Naive B cell (primary cell): ENCODE data around the gene RIPK4. TPM values are rescaled to one million over a fixed set of nuclear protein-coding genes. Genes with fewer than 3 reads are reported as not detected.
A peak's percentile ranks its signal among the peaks of the same experiment; 100 is the strongest.

Experiments
- ATAC-seq, 2 donors: fragments of 150-1000 bp; cut with Tn5 transposase; 2 replicates each; pipeline ENCODE4 v1.10.0; 2021; ENCODE audit warnings: low read depth in 2 of 2, mild to moderate bottlenecking in 2 of 2, moderate library complexity in 2 of 2
- DNase-seq: peaks from one replicate; pipeline ENCODE4 v3.0.0; 2022
- H3K27ac Mint-ChIP-seq, 6 donors: one replicate each; pipeline ENCODE4 v1.8.0; 2020 to 2022; ENCODE audit warnings: mild to moderate bottlenecking in 6 of 6, mixed read lengths in 6 of 6, moderate library complexity in 5 of 6, inconsistent platforms in 2 of 6
- H3K27me3 Mint-ChIP-seq, 3 donors: one replicate each; pipeline ENCODE4 v1.8.0; 2021 to 2022; ENCODE audit warnings: mixed read lengths in 3 of 3, mild to moderate bottlenecking in 1 of 3
- H3K36me3 Mint-ChIP-seq, 2 donors: one replicate each; pipeline ENCODE4 v1.8.0; 2020 to 2022; ENCODE audit warnings: mixed read lengths in 2 of 2, inconsistent platforms in 1 of 2, mild to moderate bottlenecking in 1 of 2
- H3K4me1 Mint-ChIP-seq, 3 donors: one replicate each; pipeline ENCODE4 v1.8.0; 2020 to 2022; ENCODE audit warnings: mixed read lengths in 3 of 3, inconsistent platforms in 1 of 3, mild to moderate bottlenecking in 1 of 3, moderate library complexity in 1 of 3
- H3K4me3 Mint-ChIP-seq, 8 donors: one replicate each; pipeline ENCODE4 v1.8.0; 2020 to 2022; ENCODE audit warnings: mild to moderate bottlenecking in 8 of 8, mixed read lengths in 8 of 8, moderate library complexity in 8 of 8, inconsistent platforms in 2 of 8
- H3K9me3 Mint-ChIP-seq, 7 donors: one replicate each; pipeline ENCODE4 v1.8.0; 2020 to 2022; ENCODE audit warnings: mixed read lengths in 7 of 7, mild to moderate bottlenecking in 5 of 7, inconsistent platforms in 2 of 7, moderate library complexity in 1 of 7
- polyA plus RNA-seq, 6 donors: library from polyadenylated mRNA; unstranded; fragments of 300-500 nt; fragmentation: Illumina TruSeq; gene quantifications; one replicate each; pipeline ENCODE4 v1.2.3, GENCODE V29; 2021; ENCODE audit warnings: low read depth in 6 of 6

Gene RIPK4
- polyA plus RNA-seq, 6 donors from 2014 or later: not detected

DNA sequence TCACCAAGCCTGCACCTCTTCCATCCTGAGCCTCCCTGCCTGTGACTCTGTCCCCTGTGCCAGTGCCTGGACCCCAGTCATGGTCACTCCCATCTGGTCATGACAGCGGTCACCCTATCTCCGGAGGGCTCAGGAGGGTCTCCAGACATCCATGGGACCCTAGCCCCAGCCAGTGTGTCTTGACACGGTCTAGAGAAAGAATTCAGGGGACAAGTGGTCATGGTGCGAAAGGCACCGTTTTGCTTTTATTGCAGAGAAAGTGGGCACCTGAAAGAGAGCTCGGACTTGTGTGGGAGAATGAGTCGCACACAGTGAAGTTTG, 4.7 kb upstream of the RIPK4 start:
- Mint-ChIP-seq H3K4me3 (no peak overlapping the region), H3K9me3 (peaks cover 0 to 6% (median 4%) of the 10 kb centered on the region in 7 donors), H3K27me3 (peaks cover 71 to 95% (median 93%) of the 10 kb centered on the region in 3 donors)

DNA sequence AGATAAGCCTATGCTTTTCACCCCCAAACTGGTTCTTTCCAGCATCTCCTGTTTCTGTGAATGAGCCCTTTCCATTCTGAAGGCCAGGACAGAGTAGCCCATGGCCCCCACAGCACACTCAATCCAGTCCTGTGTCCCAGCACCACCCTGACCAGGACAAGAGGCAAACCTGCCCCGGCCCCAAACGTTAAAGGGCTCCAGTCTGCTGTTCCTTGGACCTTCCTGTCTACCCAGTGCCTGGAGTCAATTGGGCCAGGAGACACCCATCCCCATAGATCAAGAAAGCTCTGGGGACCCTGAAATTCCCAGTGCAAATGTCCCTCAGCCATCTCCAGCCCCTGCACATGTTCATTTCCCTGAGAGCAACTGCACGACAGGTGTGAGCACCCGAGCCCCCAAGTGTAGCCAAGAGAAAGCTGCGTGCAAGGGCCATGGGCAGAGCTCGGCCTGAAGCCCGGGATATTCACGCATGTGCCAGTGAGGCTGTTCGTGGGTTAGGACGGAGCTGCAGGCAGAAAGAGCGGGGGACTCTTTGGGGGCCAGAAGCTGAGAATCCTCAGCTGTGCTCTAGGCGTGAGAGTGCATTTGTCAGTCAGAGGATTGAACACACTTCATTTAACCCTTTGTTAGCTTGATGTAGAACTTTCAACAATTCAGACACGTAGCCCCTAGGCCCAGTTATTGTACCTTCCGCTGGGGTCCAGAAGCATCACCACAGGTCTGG, 4.2 kb upstream of the RIPK4 start:
- Mint-ChIP-seq H3K27ac (no peak overlapping the region), H3K27me3 (peaks cover 71 to 90% (median 89%) of the 10 kb centered on the region in 3 donors), H3K4me1 (peaks cover 22 to 40% (median 24%) of the 10 kb centered on the region in 3 donors), H3K9me3 (peaks cover 0 to 6% (median 4%) of the 10 kb centered on the region in 7 donors), H3K36me3 (peaks cover 8 to 9% of the 10 kb centered on the region in 2 donors), H3K4me3 (no peak overlapping the region)
- no peak for ATAC-seq
- no peak for DNase-seq

More for the DNA sequence above, 4.7 kb upstream of the RIPK4 start:
- no peak overlapping the region for H3K27ac Mint-ChIP-seq
- DNase-seq (no peak), ATAC-seq (no peak)
- peaks cover 8 to 9% of the 10 kb centered on the region in 2 donors for H3K36me3 Mint-ChIP-seq
- H3K4me1 Mint-ChIP-seq: peaks cover 22 to 40% (median 24%) of the 10 kb centered on the region in 3 donors

DNA sequence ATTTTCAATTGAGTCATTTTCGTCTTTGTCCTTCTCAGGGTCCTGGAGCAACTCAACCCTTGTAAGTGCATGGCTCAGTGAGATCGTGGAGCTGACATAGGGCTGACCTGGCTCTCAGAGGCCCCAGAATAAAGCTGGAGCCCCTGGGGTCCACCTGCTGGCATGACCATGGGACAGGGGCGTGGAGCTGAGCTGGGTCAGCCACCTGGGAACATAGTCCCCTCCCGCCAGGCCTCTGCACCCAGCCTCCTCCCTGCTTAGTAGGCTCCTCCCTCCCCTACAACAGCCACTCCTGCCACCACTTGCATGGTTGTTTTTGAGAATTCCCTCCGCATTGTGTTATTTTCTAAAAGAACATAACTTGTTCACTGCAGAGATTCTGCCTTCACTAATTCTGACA, 3.1 kb upstream of the RIPK4 start:
- peak overlapping the region in 7 of 8 donors; percentile 25 to 89 (median 36) for H3K4me3 Mint-ChIP-seq
- H3K27me3 Mint-ChIP-seq: peaks cover 72 to 88% (median 87%) of the 10 kb centered on the region in 3 donors
- peaks cover 8 to 9% of the 10 kb centered on the region in 2 donors for H3K36me3 Mint-ChIP-seq
- ATAC-seq (no peak), DNase-seq (no peak)
- H3K27ac Mint-ChIP-seq: no peak overlapping the region
- peaks cover 24 to 40% (median 29%) of the 10 kb centered on the region in 3 donors for H3K4me1 Mint-ChIP-seq
- H3K9me3 Mint-ChIP-seq: peaks cover 0 to 8% (median 5%) of the 10 kb centered on the region in 7 donors

DNA sequence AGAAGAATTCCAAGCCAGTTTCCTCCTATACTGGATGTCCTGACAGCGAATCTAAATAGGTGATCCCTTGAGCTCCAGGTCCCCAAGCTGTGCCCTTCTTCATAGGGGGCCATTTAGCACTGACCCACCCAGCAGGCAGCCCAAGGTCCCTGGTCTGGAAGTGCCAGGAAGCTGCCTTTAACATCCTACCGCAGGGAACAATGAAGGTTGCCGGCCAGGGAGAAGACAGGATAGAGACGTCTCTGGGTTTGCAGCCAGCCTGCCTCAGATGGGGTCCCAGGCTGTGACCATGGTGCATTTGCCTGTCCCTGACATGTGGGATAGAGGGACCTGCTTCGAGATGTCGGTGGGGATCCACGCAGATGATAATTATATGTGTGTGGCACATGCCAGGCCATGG, 2.7 kb upstream of the RIPK4 start:
- peaks cover 72 to 88% (median 87%) of the 10 kb centered on the region in 3 donors for H3K27me3 Mint-ChIP-seq
- peaks cover 24 to 40% (median 29%) of the 10 kb centered on the region in 3 donors for H3K4me1 Mint-ChIP-seq
- H3K9me3 Mint-ChIP-seq: peaks cover 0 to 8% (median 5%) of the 10 kb centered on the region in 7 donors
- ATAC-seq (no peak), DNase-seq (no peak)
- H3K27ac Mint-ChIP-seq: no peak overlapping the region
- peak overlapping the region in 6 of 8 donors; percentile 66 to 89 (median 78) for H3K4me3 Mint-ChIP-seq
- H3K36me3 Mint-ChIP-seq: peaks cover 8 to 9% of the 10 kb centered on the region in 2 donors

DNA sequence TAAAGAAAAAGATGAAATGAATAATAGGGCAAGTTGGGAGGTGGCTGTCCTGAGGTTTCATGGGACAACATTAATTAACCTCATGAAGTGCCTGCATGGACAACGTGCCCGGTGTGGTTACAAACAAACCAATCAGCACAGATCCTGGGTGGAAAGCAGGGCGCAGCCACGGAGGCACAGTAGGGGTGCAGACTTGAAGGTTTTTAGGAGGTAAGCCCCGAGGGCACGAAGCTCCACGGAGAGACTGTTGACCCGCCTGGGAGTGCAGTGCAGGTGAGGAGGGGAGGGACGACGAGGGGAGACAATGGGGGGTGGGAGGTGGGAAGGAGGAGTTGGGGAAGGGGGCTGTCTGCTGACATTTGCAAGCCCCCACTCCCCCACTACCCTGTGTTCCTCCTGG, 2.3 kb upstream of the RIPK4 start:
- Mint-ChIP-seq H3K4me3 (peak overlapping the region; percentile 66 to 89 (median 80)), H3K27ac (peak overlapping the region in 1 of 6 donors; percentile 42), H3K9me3 (peaks cover 0 to 8% (median 5%) of the 10 kb centered on the region in 7 donors), H3K4me1 (peaks cover 24 to 40% (median 29%) of the 10 kb centered on the region in 3 donors), H3K36me3 (peaks cover 8 to 9% of the 10 kb centered on the region in 2 donors), H3K27me3 (peaks cover 72 to 88% (median 87%) of the 10 kb centered on the region in 3 donors)
- ATAC-seq (no peak), DNase-seq (no peak)

DNA sequence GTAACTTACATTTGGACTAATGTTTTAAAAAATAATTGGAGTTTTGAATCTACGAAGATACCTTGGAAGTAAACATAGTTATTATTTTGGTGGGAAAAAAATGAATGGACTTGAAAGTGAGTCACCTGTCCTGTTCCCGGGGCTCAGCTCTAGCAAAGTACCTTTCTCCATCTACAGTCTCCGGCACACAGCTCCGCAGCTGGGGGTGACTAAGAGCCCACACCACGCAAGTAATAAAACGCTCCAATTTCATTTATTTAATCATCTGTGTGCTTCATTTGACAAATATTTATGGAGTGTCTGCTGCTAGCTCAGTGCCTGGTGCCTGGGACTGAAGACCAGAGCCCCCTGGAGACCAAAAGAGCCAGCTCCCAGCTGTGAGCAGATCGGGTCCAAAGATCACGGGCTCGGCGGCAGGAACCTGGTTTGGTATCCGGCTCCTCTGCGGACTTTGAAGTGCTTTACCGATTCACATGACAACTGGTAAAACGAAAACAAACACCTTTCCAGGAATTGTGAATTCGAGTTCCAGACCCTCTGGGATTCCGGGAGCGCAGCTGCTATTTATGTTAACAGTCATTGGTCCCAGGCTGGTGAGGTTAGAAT, 1.7 kb upstream of the RIPK4 start:
- ATAC-seq: peak; percentile 19 to 43
- Mint-ChIP-seq H3K27ac (peak overlapping the region in 1 of 6 donors; percentile 42), H3K9me3 (peaks cover 0 to 8% (median 5%) of the 10 kb centered on the region in 7 donors)

DNA sequence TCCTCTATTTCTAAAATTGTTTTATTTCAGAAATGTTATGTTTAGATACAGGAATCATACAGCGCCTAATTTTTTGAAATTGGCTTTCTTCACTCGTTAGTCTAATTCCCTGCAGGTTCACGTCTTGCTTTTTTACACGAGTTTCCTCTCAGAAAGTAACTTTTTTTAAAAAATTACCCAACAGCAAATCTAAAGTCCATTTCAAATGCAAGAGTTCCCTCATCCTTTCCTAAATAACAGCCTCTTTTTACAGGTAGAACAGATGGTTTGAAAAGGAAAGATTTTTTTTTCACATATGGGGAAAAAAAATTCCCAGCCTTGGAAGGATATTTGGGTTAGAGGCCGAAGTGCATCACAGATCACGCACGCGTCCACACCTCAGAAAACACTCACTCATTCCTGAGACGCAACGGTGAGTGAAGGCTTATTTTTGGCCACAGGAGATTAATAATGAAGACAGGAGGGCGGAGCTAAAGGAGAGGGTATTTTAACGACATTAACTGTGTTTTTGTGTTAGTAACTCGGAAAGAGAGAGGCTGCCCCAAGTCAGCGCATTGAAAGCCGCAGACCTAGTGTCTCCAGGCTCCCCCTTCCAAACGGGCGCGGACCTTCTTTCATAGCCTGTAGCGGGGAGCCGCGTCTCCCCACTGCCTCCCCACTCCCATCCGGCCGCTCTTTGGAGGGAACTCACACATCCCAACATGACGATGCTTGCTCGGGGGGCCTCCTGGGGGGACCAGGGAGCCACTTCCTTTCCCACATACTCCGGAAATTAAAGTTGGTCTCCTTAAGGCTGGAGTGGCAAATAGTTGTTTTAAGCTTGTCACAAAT, 969 bp upstream of the RIPK4 start:
- Mint-ChIP-seq H3K36me3 (peaks cover 8 to 9% of the 10 kb centered on the region in 2 donors), H3K4me3 (peak overlapping the region; percentile 66 to 89 (median 84)), H3K9me3 (peaks cover 0 to 8% (median 5%) of the 10 kb centered on the region in 7 donors), H3K27me3 (peaks cover 72 to 91% (median 87%) of the 10 kb centered on the region in 3 donors), H3K27ac (peak overlapping the region in 4 of 6 donors; percentile 19 to 91 (median 48)), H3K4me1 (peaks cover 24 to 40% (median 29%) of the 10 kb centered on the region in 3 donors)
- no peak for DNase-seq
- peak in 1 of 2 donors; percentile 18 for ATAC-seq

More for the DNA sequence above, 1.7 kb upstream of the RIPK4 start:
- Mint-ChIP-seq H3K36me3 (peaks cover 8 to 9% of the 10 kb centered on the region in 2 donors), H3K27me3 (peaks cover 71 to 91% (median 87%) of the 10 kb centered on the region in 3 donors), H3K4me1 (peaks cover 24 to 40% (median 29%) of the 10 kb centered on the region in 3 donors), H3K4me3 (peak overlapping the region; percentile 66 to 89 (median 80))
- no peak for DNase-seq

DNA sequence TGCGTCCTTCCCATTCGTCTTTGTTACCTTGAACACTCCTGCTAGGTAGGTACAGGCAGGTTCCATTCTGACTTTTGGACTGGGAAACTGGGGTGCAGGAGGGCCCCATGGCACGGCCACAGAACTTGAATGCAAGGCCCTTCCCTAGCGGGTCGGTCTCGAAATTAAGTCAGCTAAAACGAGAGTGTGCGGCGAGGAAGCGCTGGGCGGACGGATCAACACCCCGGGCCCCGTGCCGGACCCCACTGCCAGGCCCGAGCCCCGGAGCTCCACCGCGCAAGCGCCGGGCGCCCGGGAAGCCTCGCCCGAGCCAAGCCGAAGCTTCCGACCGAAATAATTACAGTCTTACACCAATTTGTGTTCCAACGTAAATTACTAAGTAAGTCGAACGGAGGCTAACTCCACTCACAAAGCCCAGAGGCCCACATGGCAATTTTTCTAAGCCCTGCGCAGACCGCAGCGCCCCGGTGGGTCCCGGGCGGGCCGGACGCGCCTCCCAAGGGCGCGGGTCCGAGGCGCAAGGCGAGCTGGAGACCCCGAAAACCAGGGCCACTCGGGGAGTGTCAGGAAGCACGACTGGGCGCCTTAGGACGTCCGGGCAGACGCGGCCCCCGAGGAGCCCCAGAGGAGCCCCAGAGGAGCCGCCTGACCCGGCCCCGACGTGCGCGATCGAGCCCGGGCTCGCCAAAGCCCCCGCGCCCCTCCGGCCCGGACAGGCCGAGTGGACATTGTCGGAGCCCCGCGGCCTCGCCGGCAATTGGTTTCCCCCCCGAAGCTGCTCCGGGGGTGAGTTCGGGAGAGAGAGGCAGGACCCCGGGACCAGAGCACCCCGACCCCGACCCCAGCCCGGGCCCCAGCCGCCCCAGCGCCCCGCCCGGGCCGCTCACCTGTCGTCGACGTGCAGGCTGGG, 624 bp downstream of the RIPK4 start:
- Mint-ChIP-seq H3K4me3 (peak overlapping the region in 5 of 8 donors; percentile 25 to 74 (median 33)), H3K27ac (no peak overlapping the region), H3K4me1 (peaks cover 30 to 53% (median 41%) of the 10 kb centered on the region in 3 donors), H3K9me3 (peaks cover 0 to 8% (median 5%) of the 10 kb centered on the region in 7 donors), H3K36me3 (peaks cover 8 to 9% of the 10 kb centered on the region in 2 donors), H3K27me3 (peaks cover 80 to 91% (median 87%) of the 10 kb centered on the region in 3 donors)
- no peak for DNase-seq
- ATAC-seq: no peak

DNA sequence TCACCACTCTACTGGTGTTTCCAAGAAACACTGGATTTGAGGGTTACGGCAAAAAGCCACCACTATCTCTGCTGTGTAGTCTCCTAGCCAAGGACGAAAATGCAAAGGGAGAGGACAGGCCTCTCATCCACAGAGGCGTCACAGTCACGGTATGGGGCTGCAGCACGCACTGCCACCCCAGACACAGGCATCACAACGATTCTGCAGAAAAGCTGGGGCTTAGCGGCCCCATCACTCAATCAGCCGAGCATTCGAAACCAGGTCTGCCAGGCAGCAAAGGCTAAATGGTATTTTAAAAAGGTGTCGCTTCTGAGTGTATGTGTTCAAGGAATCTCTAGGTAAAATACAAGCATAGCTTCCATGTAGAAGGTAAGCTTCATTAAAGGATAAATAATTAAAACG, 1.4 kb downstream of the RIPK4 start:
- DNase-seq (no peak), ATAC-seq (no peak)
- H3K36me3 Mint-ChIP-seq: peaks cover 8 to 9% of the 10 kb centered on the region in 2 donors
- H3K4me3 Mint-ChIP-seq: peak overlapping the region in 4 of 8 donors; percentile 9 to 66 (median 28)
- peaks cover 79 to 91% (median 87%) of the 10 kb centered on the region in 3 donors for H3K27me3 Mint-ChIP-seq
- H3K9me3 Mint-ChIP-seq: peaks cover 0 to 8% (median 5%) of the 10 kb centered on the region in 7 donors
- H3K4me1 Mint-ChIP-seq: peaks cover 38 to 58% (median 47%) of the 10 kb centered on the region in 3 donors
- H3K27ac Mint-ChIP-seq: no peak overlapping the region

DNA sequence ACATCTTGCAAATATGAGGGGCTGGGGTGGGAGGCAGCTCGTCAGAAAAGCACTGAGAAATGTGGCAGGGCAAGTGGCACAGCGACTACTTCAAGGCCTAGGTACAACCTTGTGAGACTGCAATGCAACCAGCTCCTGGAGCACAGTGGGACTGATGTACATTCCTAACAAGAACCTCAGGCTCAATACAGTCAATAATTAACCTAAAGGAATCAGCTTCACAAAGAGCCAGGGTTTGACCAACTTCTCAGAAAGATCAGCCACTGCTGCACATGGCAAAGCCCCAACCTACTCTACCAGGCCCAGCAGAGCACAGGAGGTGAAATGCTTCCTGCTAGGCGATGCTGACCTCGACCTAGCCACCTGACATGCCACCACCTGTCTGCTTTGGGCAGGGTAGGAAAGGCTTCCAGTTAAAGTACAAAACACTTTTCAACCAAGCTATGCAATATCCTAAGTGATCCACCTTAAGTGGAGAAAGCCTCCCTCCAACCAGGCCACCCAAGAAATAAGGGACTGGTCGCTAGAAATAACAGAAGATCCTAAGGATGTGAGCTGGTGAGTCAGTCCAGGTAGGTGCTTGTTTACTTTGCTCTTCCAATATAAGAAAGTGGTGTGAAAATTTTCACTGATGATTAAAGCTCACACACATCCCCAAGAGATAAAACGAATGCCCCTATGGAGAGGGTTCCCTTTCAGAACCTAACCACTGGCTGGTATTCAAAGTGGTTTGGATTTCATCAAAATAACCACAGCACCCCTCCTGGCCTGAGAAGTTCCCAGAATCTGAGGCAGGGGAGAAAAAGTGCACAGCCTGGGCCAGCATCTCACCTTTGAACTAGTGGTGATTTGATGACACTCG, 2.1 kb downstream of the RIPK4 start:
- Mint-ChIP-seq H3K9me3 (peaks cover 0 to 8% (median 5%) of the 10 kb centered on the region in 7 donors), H3K27ac (no peak overlapping the region), H3K36me3 (peaks cover 8 to 9% of the 10 kb centered on the region in 2 donors), H3K4me1 (peaks cover 42 to 55% (median 47%) of the 10 kb centered on the region in 3 donors), H3K4me3 (peak overlapping the region in 4 of 8 donors; percentile 9 to 65 (median 34)), H3K27me3 (peaks cover 80 to 91% (median 87%) of the 10 kb centered on the region in 3 donors)
- DNase-seq (no peak), ATAC-seq (no peak)

DNA sequence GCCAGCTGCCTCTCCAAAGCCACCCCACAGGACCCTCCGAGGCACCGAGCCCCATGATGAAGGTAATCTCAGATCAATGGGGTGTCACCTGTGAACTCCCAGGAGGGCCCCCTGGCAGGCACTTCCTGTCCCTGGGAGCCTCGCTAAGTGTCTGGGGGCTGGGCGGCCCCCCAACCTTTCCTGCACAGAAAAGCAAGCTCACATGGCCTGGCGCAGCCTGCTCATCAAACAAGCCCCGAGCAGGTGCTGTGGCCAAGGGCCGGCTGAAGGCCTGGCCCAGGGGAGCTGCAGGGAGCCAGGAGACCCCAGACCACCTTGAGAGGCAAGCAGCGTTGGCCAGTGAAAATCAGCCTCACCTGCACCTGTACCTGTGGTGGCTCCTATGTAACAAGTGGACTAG, 2.9 kb downstream of the RIPK4 start:
- no peak for DNase-seq
- ATAC-seq: no peak
- Mint-ChIP-seq H3K4me1 (peaks cover 35 to 47% (median 45%) of the 10 kb centered on the region in 3 donors), H3K9me3 (peaks cover 0 to 8% (median 5%) of the 10 kb centered on the region in 7 donors), H3K36me3 (peaks cover 8 to 9% of the 10 kb centered on the region in 2 donors), H3K27ac (no peak overlapping the region), H3K4me3 (peak overlapping the region in 1 of 8 donors; percentile 65), H3K27me3 (peaks cover 77 to 91% (median 86%) of the 10 kb centered on the region in 3 donors)
